NCI-H446 treated with DMSO at 0.1 percent for 48 hours (cell line): ENCODE data around the gene CCL8.
"Not testable (repeated sequence)": the region's sequence is repeated elsewhere in the genome, so short reads cannot be mapped to it uniquely, and the experiment has no call there.

ENCODE experiments used
- DNase-seq: peaks from one replicate; lab custom pipeline; 2025; lab: John Stamatoyannopoulos, UW

Gene CCL8

GRCh38 chr17:34314279-34314678 is 5.0 kb upstream of the CCL8 start:
- no peak for DNase-seq

- no peak for DNase-seq
Observed at GRCh38 chr17:34318474-34318873, 761 bp upstream of the CCL8 start.

- no peak for DNase-seq
Observed at GRCh38 chr17:34321964-34322363, 2.7 kb downstream of the CCL8 start.

- DNase-seq = not testable (repeated sequence)
Observed at GRCh38 chr17:34327580-34327979, 8.3 kb downstream of the CCL8 start.

GRCh38 chr17:34337701-34338100 is 18.5 kb downstream of the CCL8 start:
- DNase-seq = no peak

GRCh38 chr17:34339138-34339770 is 20.0 kb downstream of the CCL8 start:
- DNase-seq = no peak

GRCh38 chr17:34341916-34342315 is 22.7 kb downstream of the CCL8 start:
- DNase-seq = no peak

GRCh38 chr17:34347063-34347462 is 27.8 kb downstream of the CCL8 start:
- no peak for DNase-seq

GRCh38 chr17:34349751-34350150 is 30.5 kb downstream of the CCL8 start:
- no peak for DNase-seq

GRCh38 chr17:34351096-34351495 is 31.9 kb downstream of the CCL8 start:
- DNase-seq = no peak

GRCh38 chr17:34352191-34352590 is 33.0 kb downstream of the CCL8 start:
- DNase-seq = no peak

- DNase-seq = no peak
Observed at GRCh38 chr17:34354637-34355036, 35.4 kb downstream of the CCL8 start.

GRCh38 chr17:34356194-34356593 is 37.0 kb downstream of the CCL8 start, which contains the start of gene CCL13:
Gene CCL13, plus strand, starts transcription at chr17:34356480. Its CDS starts 47 bp downstream, at chr17:34356527.
- no peak for DNase-seq

- no peak for DNase-seq
Observed at GRCh38 chr17:34357398-34357797, 38.2 kb downstream of the CCL8 start.

- DNase-seq = no peak
Observed at GRCh38 chr17:34358631-34359030, 39.4 kb downstream of the CCL8 start.

GRCh38 chr17:34360601-34361270 is 41.5 kb downstream of the CCL8 start:
- no peak for DNase-seq

GRCh38 chr17:34361478-34362061 is 42.3 kb downstream of the CCL8 start:
- DNase-seq = peak; percentile 14

GRCh38 chr17:34363183-34363661 is 44.0 kb downstream of the CCL8 start, which contains the start of gene CCL1:
Gene CCL1, minus strand, starts transcription at chr17:34363233. Its CDS starts 72 bp downstream, at chr17:34363161.
- no peak for DNase-seq

- no peak for DNase-seq
Observed at GRCh38 chr17:34364751-34365150, 45.5 kb downstream of the CCL8 start.

- no peak for DNase-seq
Observed at GRCh38 chr17:34365340-34365739, 46.1 kb downstream of the CCL8 start.

GRCh38 chr17:34366010-34366409 is 46.8 kb downstream of the CCL8 start:
- no peak for DNase-seq

GRCh38 chr17:34366529-34367107 is 47.4 kb downstream of the CCL8 start:
- DNase-seq = no peak
